ENCODE measurements around the gene SYCP2. TPM values are rescaled to one million over a fixed set of nuclear protein-coding genes. Genes with fewer than 3 reads are reported as not detected.

The SYCP2 gene
- total and polyA plus RNA-seq, 2 of the 8 experiments (the other 6 are each of a cell fraction or from before 2014, with no cell fraction given), result 0.02 to 0.50 TPM

- TF ChIP-seq PHF8 (conservative IDR thresholded peaks at IDR 0.05; ENCODE audit: low read depth, low read length), result 0 out of 2 replicates have a peak, but pooled peaks have one; percentile 12
Observed at GRCh38 chr20:59939052-59939878, 5.8 kb upstream of the SYCP2 start (continued).

Measured in H1 (cell line).